Liver (tissue), 9 donors: ENCODE results near the gene TTLL12. TPM values are rescaled to one million over a fixed set of nuclear protein-coding genes. Genes with fewer than 3 reads are reported as not detected.

Experiments
- DNase-seq: peaks from one replicate; pipeline ENCODE4 v3.0.0-alpha.2; 2017; ENCODE audit warnings: low spot score
- H3K27ac ChIP-seq, 2 donors: one replicate each; pipeline ENCODE4 v1.7.0; 2013; ENCODE audit warnings: inconsistent platforms in 2 of 2, low read length in 2 of 2, control low read depth in 1 of 2, low read depth in 1 of 2, mild to moderate bottlenecking in 1 of 2
- H3K27me3 ChIP-seq, 4 donors: one replicate each; pipeline versions ENCODE4 v1.6.1 to v1.7.0; 2013; ENCODE audit warnings: low read length in 3 of 4, inconsistent platforms in 1 of 4, mild to moderate bottlenecking in 1 of 4, moderate library complexity in 1 of 4; ENCODE audit not compliant: control insufficient read depth in 4 of 4, insufficient read depth in 4 of 4
- H3K36me3 ChIP-seq, 4 donors: one replicate each; pipeline versions ENCODE4 v1.6.1 to v1.7.0; 2013; ENCODE audit warnings: low read length in 3 of 4, mild to moderate bottlenecking in 3 of 4, low read depth in 1 of 4, moderate library complexity in 1 of 4; ENCODE audit not compliant: control insufficient read depth in 4 of 4, insufficient read depth in 3 of 4
- H3K4me1 ChIP-seq, 4 donors: one replicate each; pipeline versions ENCODE4 v1.6.1 to v1.7.0; 2013; ENCODE audit warnings: low read length in 3 of 4, mild to moderate bottlenecking in 3 of 4, moderate library complexity in 1 of 4; ENCODE audit not compliant: control insufficient read depth in 4 of 4, insufficient read depth in 4 of 4
- H3K4me3 ChIP-seq, 3 donors: one replicate each; pipeline versions ENCODE4 v1.6.1 to v1.7.0; 2013; ENCODE audit warnings: low read length in 3 of 3, control low read depth in 1 of 3, low read depth in 1 of 3, mild to moderate bottlenecking in 1 of 3
- H3K9ac ChIP-seq, 2 donors: one replicate each; pipeline ENCODE4 v1.7.0; 2013; ENCODE audit warnings: low read length in 2 of 2, mild to moderate bottlenecking in 2 of 2, moderate library complexity in 2 of 2, control low read depth in 1 of 2, low read depth in 1 of 2
- H3K9me3 ChIP-seq, 4 donors: one replicate each; pipeline versions ENCODE4 v1.6.1 to v1.7.0; 2013; ENCODE audit warnings: low read length in 3 of 4; ENCODE audit not compliant: control insufficient read depth in 4 of 4
- EGR1 ChIP-seq, 2 donors: IDR thresholded peaks; 2 replicates each; pipeline ENCODE4 v1.6.1; 2016 to 2018; ENCODE audit warnings: antibody characterized with exemption in 2 of 2, low read depth in 2 of 2
- FOXA1 ChIP-seq: IDR thresholded peaks from 2 replicates; pipeline ENCODE4 v1.6.1; 2016; ENCODE audit warnings: antibody characterized with exemption
- FOXA2 ChIP-seq: IDR thresholded peaks from 2 replicates; pipeline ENCODE4 v1.6.1; 2016; ENCODE audit warnings: antibody characterized with exemption
- GABPA ChIP-seq, 2 donors: IDR thresholded peaks in 1 of 2; conservative IDR thresholded peaks in 1 of 2; 2 replicates each; pipeline ENCODE4 v1.6.1; 2016; ENCODE audit warnings: antibody characterized with exemption in 2 of 2, mild to moderate bottlenecking in 1 of 2, moderate library complexity in 1 of 2
- HNF4A ChIP-seq, 2 donors: conservative IDR thresholded peaks; 2 replicates each; pipeline ENCODE4 v1.6.1; 2016; ENCODE audit warnings: antibody characterized with exemption in 2 of 2, mild to moderate bottlenecking in 2 of 2
- HNF4G ChIP-seq: IDR thresholded peaks from 2 replicates; pipeline ENCODE4 v1.6.1; 2016; ENCODE audit warnings: antibody characterized with exemption
- JUND ChIP-seq, 2 donors: IDR thresholded peaks; 2 replicates each; pipeline ENCODE4 v1.6.1; 2016; ENCODE audit warnings: antibody characterized with exemption in 2 of 2
- NR2F2 ChIP-seq: IDR thresholded peaks from 2 replicates; pipeline ENCODE4 v1.6.1; 2016; ENCODE audit warnings: antibody characterized with exemption
- RAD21 ChIP-seq, 2 donors: IDR thresholded peaks; 2 replicates each; pipeline ENCODE4 v1.6.1; 2016; ENCODE audit warnings: antibody characterized with exemption in 2 of 2, mild to moderate bottlenecking in 2 of 2
- RXRA ChIP-seq, 2 donors: IDR thresholded peaks; 2 replicates each; pipeline ENCODE4 v1.6.1; 2017 to 2018; ENCODE audit warnings: antibody characterized with exemption in 2 of 2, mild to moderate bottlenecking in 1 of 2
- SP1 ChIP-seq: IDR thresholded peaks from 2 replicates; pipeline ENCODE4 v1.6.1; 2018; ENCODE audit warnings: antibody characterized with exemption, mild to moderate bottlenecking
- TAF1 ChIP-seq: conservative IDR thresholded peaks from 2 replicates; pipeline ENCODE4 v1.6.1; 2016; ENCODE audit warnings: antibody characterized with exemption, mild to moderate bottlenecking
- YY1 ChIP-seq: IDR thresholded peaks from 2 replicates; pipeline ENCODE4 v1.6.1; 2016; ENCODE audit warnings: antibody characterized with exemption, mild to moderate bottlenecking
- WGBS: extraction: QIAGEN DNeasy Blood & Tissue Kit; methylation state at CpG from one replicate; pipeline ENCODE4 v1.1.7; 2013; 5-methylcytosine and 5-hydroxymethylcytosine counted together
- polyA plus RNA-seq, 2 donors: library from polyadenylated mRNA; stranded (reverse) in 1 of 2; unstranded in 1 of 2; fragments of 200-250 nt in 1 of 2; fragments of >200 nt in 1 of 2; fragmentation: Nextera tagmentation in 1 of 2; extraction: Ambion mirVana in 1 of 2; gene quantifications; one replicate each; pipeline versions ENCODE4 v1.2.1 to v1.2.3, GENCODE V29; 2013 to 2015
- total RNA-seq, 2 donors: library from RNA; depleted of rRNA; stranded (reverse); fragments of >200 nt; gene quantifications; one replicate each; pipeline ENCODE4 v1.2.3, GENCODE V29; 2014
- TF ChIP-seq, protein P1 (sequence below): fragments of 150-350 bp; IDR thresholded peaks from 2 replicates; pipeline ENCODE4 v1.5.1; 2017; ENCODE audit warnings: improper control_type of control experiment, low read depth, low read length; ENCODE audit not compliant: missing input control
- TF ChIP-seq, protein P2 (sequence below): IDR thresholded peaks from 2 replicates; pipeline ENCODE4 v1.6.1; 2016; ENCODE audit warnings: antibody characterized with exemption
- TF ChIP-seq, protein P3 (sequence below): IDR thresholded peaks from 2 replicates; pipeline ENCODE4 v1.6.1; 2016; ENCODE audit warnings: antibody characterized with exemption
- TF ChIP-seq, protein P4 (sequence below): IDR thresholded peaks from 2 replicates; pipeline ENCODE4 v1.6.1; 2016; ENCODE audit warnings: antibody characterized with exemption, mild to moderate bottlenecking
- TF ChIP-seq, protein P5 (sequence below): IDR thresholded peaks from 2 replicates; pipeline ENCODE4 v1.6.1; 2016; ENCODE audit warnings: antibody characterized with exemption
- donor health status: healthy.
- donor health status: healthy.
- donor health status: healthy.
- donor health status: healthy.
- donor health status: healthy.

Gene TTLL12
- total and polyA plus RNA-seq, 4 donors: 13.7 to 43.9 (median 20.5) TPM

DNA sequence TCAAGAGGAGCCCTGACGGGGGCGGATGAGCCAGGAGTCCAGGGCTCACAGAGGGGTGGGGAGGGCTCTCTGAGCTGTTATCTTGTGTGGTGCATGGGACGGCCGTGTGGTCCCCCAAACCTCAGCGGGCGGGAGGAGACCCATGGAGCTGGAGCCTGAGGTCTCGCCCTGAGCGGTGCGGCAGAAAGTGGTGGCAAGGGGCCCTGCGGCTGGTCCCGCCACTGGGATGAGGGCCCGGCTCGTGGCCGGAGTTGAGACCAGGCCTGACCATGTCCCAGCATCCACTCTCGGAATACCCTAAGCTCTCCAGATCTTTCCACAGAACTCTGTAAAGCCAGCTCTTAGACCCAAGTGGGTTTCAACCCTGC lies 22.6 kb upstream of the TTLL12 start:
- no peak overlapping the region for H3K27ac ChIP-seq
- TF ChIP-seq, protein P1, sequence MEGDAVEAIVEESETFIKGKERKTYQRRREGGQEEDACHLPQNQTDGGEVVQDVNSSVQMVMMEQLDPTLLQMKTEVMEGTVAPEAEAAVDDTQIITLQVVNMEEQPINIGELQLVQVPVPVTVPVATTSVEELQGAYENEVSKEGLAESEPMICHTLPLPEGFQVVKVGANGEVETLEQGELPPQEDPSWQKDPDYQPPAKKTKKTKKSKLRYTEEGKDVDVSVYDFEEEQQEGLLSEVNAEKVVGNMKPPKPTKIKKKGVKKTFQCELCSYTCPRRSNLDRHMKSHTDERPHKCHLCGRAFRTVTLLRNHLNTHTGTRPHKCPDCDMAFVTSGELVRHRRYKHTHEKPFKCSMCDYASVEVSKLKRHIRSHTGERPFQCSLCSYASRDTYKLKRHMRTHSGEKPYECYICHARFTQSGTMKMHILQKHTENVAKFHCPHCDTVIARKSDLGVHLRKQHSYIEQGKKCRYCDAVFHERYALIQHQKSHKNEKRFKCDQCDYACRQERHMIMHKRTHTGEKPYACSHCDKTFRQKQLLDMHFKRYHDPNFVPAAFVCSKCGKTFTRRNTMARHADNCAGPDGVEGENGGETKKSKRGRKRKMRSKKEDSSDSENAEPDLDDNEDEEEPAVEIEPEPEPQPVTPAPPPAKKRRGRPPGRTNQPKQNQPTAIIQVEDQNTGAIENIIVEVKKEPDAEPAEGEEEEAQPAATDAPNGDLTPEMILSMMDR: no peak
- TF ChIP-seq, protein P2, sequence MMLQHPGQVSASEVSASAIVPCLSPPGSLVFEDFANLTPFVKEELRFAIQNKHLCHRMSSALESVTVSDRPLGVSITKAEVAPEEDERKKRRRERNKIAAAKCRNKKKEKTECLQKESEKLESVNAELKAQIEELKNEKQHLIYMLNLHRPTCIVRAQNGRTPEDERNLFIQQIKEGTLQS: no peak
- 94% methylated on average over 15 of the region's 15 CpGs for WGBS
- no peaks in the 10 kb centered on the region for H3K9me3 ChIP-seq
- H3K4me1 ChIP-seq: no peaks in the 10 kb centered on the region
- no peaks in the 10 kb centered on the region for H3K36me3 ChIP-seq
- no peak for DNase-seq
- H3K4me3 ChIP-seq: no peak overlapping the region
- H3K27me3 ChIP-seq: no peaks in the 10 kb centered on the region
- H3K9ac ChIP-seq: no peak overlapping the region

DNA sequence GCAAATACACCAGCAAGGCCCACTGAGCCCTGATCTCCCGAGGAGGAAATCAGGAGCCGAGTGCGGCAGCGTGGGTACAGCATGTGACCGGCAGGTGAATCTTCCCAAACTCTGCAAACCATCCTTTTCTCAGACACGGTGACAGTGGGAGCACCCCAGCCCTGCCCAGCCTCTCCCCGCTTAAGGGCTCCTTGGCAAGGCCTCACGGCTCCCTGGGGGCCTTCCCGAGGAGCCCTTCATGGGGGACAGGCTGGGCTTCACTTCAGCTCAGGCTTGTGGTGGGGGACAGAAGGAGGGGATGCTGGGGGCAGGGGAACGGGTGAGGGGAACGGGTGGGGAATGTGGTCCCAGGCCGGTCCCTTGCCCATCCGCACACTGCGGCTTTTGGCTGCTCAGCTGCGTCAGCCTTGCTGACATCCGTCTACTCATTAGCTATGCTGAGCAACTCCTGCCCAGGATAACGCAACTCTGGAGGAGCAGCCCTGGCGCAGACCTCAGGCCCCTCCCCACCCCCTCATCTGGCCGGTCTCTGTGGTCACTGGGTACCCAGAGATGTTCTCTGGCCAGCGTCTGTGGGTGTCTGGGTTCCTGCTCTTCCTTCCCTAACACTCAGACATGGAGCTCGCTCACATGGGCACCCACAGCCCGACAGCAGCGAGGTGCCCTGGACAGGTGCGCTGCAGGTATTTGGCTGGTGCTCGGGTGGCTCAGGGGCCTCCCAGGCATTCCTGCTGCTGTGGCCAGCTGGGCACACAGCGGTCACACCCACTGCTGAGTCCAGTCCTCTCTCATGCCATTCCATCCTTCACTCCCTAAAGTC lies 22.0 kb upstream of the TTLL12 start:
- H3K27ac ChIP-seq: no peak overlapping the region
- TF ChIP-seq GABPA (IDR thresholded peaks at IDR 0.05 in 1 of 2, conservative IDR thresholded peaks at IDR 0.05 in 1 of 2): no peak
- TF ChIP-seq RXRA (IDR thresholded peaks at IDR 0.05): no peak
- TF ChIP-seq HNF4G: no peak
- TF ChIP-seq, protein P3, sequence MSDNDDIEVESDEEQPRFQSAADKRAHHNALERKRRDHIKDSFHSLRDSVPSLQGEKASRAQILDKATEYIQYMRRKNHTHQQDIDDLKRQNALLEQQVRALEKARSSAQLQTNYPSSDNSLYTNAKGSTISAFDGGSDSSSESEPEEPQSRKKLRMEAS: no peak
- TF ChIP-seq RAD21 (IDR thresholded peaks at IDR 0.05): no peak
- TF ChIP-seq JUND (IDR thresholded peaks at IDR 0.05): no peak
- no peak for TF ChIP-seq FOXA1
- TF ChIP-seq, protein P4, sequence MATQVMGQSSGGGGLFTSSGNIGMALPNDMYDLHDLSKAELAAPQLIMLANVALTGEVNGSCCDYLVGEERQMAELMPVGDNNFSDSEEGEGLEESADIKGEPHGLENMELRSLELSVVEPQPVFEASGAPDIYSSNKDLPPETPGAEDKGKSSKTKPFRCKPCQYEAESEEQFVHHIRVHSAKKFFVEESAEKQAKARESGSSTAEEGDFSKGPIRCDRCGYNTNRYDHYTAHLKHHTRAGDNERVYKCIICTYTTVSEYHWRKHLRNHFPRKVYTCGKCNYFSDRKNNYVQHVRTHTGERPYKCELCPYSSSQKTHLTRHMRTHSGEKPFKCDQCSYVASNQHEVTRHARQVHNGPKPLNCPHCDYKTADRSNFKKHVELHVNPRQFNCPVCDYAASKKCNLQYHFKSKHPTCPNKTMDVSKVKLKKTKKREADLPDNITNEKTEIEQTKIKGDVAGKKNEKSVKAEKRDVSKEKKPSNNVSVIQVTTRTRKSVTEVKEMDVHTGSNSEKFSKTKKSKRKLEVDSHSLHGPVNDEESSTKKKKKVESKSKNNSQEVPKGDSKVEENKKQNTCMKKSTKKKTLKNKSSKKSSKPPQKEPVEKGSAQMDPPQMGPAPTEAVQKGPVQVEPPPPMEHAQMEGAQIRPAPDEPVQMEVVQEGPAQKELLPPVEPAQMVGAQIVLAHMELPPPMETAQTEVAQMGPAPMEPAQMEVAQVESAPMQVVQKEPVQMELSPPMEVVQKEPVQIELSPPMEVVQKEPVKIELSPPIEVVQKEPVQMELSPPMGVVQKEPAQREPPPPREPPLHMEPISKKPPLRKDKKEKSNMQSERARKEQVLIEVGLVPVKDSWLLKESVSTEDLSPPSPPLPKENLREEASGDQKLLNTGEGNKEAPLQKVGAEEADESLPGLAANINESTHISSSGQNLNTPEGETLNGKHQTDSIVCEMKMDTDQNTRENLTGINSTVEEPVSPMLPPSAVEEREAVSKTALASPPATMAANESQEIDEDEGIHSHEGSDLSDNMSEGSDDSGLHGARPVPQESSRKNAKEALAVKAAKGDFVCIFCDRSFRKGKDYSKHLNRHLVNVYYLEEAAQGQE: no peak
- TF ChIP-seq HNF4A (conservative IDR thresholded peaks at IDR 0.05): no peak
- no peak for TF ChIP-seq TAF1
- no peak for TF ChIP-seq EGR1 (IDR thresholded peaks at IDR 0.05; ENCODE audit: low read depth in 2 of 2)
- TF ChIP-seq NR2F2: no peak
- TF ChIP-seq, protein P1: no peak
- TF ChIP-seq FOXA2: no peak
- TF ChIP-seq SP1: no peak
- TF ChIP-seq, protein P5, sequence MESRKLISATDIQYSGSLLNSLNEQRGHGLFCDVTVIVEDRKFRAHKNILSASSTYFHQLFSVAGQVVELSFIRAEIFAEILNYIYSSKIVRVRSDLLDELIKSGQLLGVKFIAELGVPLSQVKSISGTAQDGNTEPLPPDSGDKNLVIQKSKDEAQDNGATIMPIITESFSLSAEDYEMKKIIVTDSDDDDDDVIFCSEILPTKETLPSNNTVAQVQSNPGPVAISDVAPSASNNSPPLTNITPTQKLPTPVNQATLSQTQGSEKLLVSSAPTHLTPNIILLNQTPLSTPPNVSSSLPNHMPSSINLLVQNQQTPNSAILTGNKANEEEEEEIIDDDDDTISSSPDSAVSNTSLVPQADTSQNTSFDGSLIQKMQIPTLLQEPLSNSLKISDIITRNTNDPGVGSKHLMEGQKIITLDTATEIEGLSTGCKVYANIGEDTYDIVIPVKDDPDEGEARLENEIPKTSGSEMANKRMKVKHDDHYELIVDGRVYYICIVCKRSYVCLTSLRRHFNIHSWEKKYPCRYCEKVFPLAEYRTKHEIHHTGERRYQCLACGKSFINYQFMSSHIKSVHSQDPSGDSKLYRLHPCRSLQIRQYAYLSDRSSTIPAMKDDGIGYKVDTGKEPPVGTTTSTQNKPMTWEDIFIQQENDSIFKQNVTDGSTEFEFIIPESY: no peak
- no peak for TF ChIP-seq YY1
- TF ChIP-seq, protein P2: no peak
- no peaks in the 10 kb centered on the region for H3K27me3 ChIP-seq
- no peaks in the 10 kb centered on the region for H3K36me3 ChIP-seq
- no peak overlapping the region for H3K4me3 ChIP-seq
- H3K4me1 ChIP-seq: no peaks in the 10 kb centered on the region
- H3K9me3 ChIP-seq: no peaks in the 10 kb centered on the region
- H3K9ac ChIP-seq: no peak overlapping the region
- no peak for DNase-seq
- WGBS: 91% methylated on average over 26 of the region's 26 CpGs
